Stomach smooth muscle (tissue), 2 donors: ENCODE data around the gene MED16.

Experiments
- H3K27ac ChIP-seq: one replicate; pipeline ENCODE4 v1.7.0; 2013; ENCODE audit warnings: mild to moderate bottlenecking, low read length, inconsistent platforms
- H3K27me3 ChIP-seq, 2 donors: one replicate each; pipeline ENCODE4 v1.7.0; 2013; ENCODE audit warnings: low read length in 2 of 2; ENCODE audit not compliant: insufficient read depth in 2 of 2, control insufficient read depth in 1 of 2
- H3K36me3 ChIP-seq, 2 donors: one replicate each; pipeline ENCODE4 v1.7.0; 2013; ENCODE audit warnings: low read length in 2 of 2; ENCODE audit not compliant: control insufficient read depth in 2 of 2, insufficient read depth in 2 of 2
- H3K4me1 ChIP-seq: one replicate; pipeline ENCODE4 v1.7.0; 2013; ENCODE audit warnings: low read length; ENCODE audit not compliant: control insufficient read depth, insufficient read depth
- H3K4me3 ChIP-seq, 2 donors: one replicate each; pipeline ENCODE4 v1.7.0; 2013; ENCODE audit warnings: low read length in 2 of 2
- H3K9ac ChIP-seq, 2 donors: one replicate each; pipeline ENCODE4 v1.7.0; 2013; ENCODE audit warnings: low read length in 2 of 2, mild to moderate bottlenecking in 1 of 2
- H3K9me3 ChIP-seq, 2 donors: one replicate each; pipeline ENCODE4 v1.7.0; 2013; ENCODE audit warnings: low read length in 2 of 2; ENCODE audit not compliant: control insufficient read depth in 2 of 2
- donor health status: healthy.
- donor health status: Pancreatic carcinoma.

The MED16 gene

GRCh38 chr19:918152-918437 lies 25.1 kb upstream of the MED16 start:
- Histone ChIP-seq H3K27me3 (peaks cover 18 to 45% of the 10 kb centered on the region in 2 donors), H3K4me3 (no peak overlapping the region), H3K27ac (no peak overlapping the region), H3K36me3 (no peaks in the 10 kb centered on the region), H3K4me1 (peaks cover 34% of the 10 kb centered on the region), H3K9ac (no peak overlapping the region), H3K9me3 (no peaks in the 10 kb centered on the region)

- Histone ChIP-seq H3K27ac (no peak within 1 kb of the TSS), H3K36me3 (no peaks in the 10 kb centered on the region), H3K4me3 (peak within 1 kb of the TSS; percentile 19 to 64), H3K4me1 (peaks cover 34% of the 10 kb centered on the region), H3K9me3 (no peaks in the 10 kb centered on the region), H3K27me3 (peaks cover 18 to 45% of the 10 kb centered on the region in 2 donors), H3K9ac (no peak within 1 kb of the TSS)
Measured at GRCh38 chr19:917323-918151, 24.6 kb upstream of the MED16 start, which contains the start of gene KISS1R. TSS of gene KISS1R (plus strand) at chr19:917333. CDS start at chr19:917503, 170 bp downstream.

- Histone ChIP-seq H3K4me3 (peak overlapping the region in 1 of 2 donors; percentile 19), H3K27ac (no peak overlapping the region), H3K27me3 (peaks cover 18 to 45% of the 10 kb centered on the region in 2 donors), H3K9me3 (no peaks in the 10 kb centered on the region), H3K36me3 (no peaks in the 10 kb centered on the region), H3K4me1 (peaks cover 34% of the 10 kb centered on the region), H3K9ac (no peak overlapping the region)
Measured at GRCh38 chr19:916645-917322, 23.8 kb upstream of the MED16 start.

GRCh38 chr19:913080-913748 lies 20.2 kb upstream of the MED16 start, which contains the start of gene R3HDM4:
TSS of gene R3HDM4 (minus strand) at chr19:913219. CDS start at chr19:913157, 62 bp downstream.
- peaks cover 17% of the 10 kb centered on the region for H3K4me1 ChIP-seq
- peak within 1 kb of the TSS; percentile 72 to 82 for H3K4me3 ChIP-seq
- no peaks in the 10 kb centered on the region for H3K36me3 ChIP-seq
- peak within 1 kb of the TSS; percentile 81 to 84 for H3K9ac ChIP-seq
- no peaks in the 10 kb centered on the region for H3K9me3 ChIP-seq
- peaks cover 5 to 15% of the 10 kb centered on the region in 2 donors for H3K27me3 ChIP-seq
- H3K27ac ChIP-seq, result peak within 1 kb of the TSS; percentile 64

GRCh38 chr19:912181-913079 lies 19.4 kb upstream of the MED16 start:
- Histone ChIP-seq H3K27ac (no peak overlapping the region), H3K9me3 (no peaks in the 10 kb centered on the region), H3K9ac (peak overlapping the region; percentile 69 to 74), H3K27me3 (peaks cover 0 to 8% of the 10 kb centered on the region in 2 donors), H3K36me3 (no peaks in the 10 kb centered on the region), H3K4me1 (peaks cover 9% of the 10 kb centered on the region), H3K4me3 (peak overlapping the region; percentile 70 to 82)

- Histone ChIP-seq H3K27me3 (no peaks in the 10 kb centered on the region), H3K4me1 (peaks cover 5% of the 10 kb centered on the region), H3K4me3 (no peak overlapping the region), H3K27ac (no peak overlapping the region), H3K9me3 (no peaks in the 10 kb centered on the region), H3K9ac (no peak overlapping the region), H3K36me3 (no peaks in the 10 kb centered on the region)
Measured at GRCh38 chr19:911197-912033, 18.4 kb upstream of the MED16 start.

GRCh38 chr19:907183-907853 lies 14.3 kb upstream of the MED16 start:
- Histone ChIP-seq H3K36me3 (peaks cover 0 to 2% of the 10 kb centered on the region in 2 donors), H3K9ac (no peak overlapping the region), H3K27ac (no peak overlapping the region), H3K4me1 (no peaks in the 10 kb centered on the region), H3K27me3 (no peaks in the 10 kb centered on the region), H3K4me3 (no peak overlapping the region), H3K9me3 (no peaks in the 10 kb centered on the region)

- H3K9me3 ChIP-seq, result no peaks in the 10 kb centered on the region
Measured at GRCh38 chr19:906480-906879, 13.5 kb upstream of the MED16 start.

GRCh38 chr19:904545-904944 lies 11.6 kb upstream of the MED16 start:
- Histone ChIP-seq H3K27ac (no peak overlapping the region), H3K9me3 (no peaks in the 10 kb centered on the region), H3K36me3 (peaks cover 0 to 2% of the 10 kb centered on the region in 2 donors), H3K4me3 (no peak overlapping the region), H3K27me3 (no peaks in the 10 kb centered on the region), H3K9ac (no peak overlapping the region), H3K4me1 (no peaks in the 10 kb centered on the region)

More at GRCh38 chr19:906480-906879, 13.5 kb upstream of the MED16 start:
- H3K4me1 ChIP-seq, result no peaks in the 10 kb centered on the region
- no peak overlapping the region for H3K27ac ChIP-seq
- peaks cover 0 to 2% of the 10 kb centered on the region in 2 donors for H3K36me3 ChIP-seq
- no peaks in the 10 kb centered on the region for H3K27me3 ChIP-seq
- no peak overlapping the region for H3K4me3 ChIP-seq
- no peak overlapping the region for H3K9ac ChIP-seq
